COR-L47 (cell line): ENCODE data around the gene CBFB.
"Not testable (repeated sequence)": the region's sequence is repeated elsewhere in the genome, so short reads cannot be mapped to it uniquely, and the experiment has no call there.

Experiments used
- DNase-seq: peaks from one replicate; lab custom pipeline; 2025; lab: John Stamatoyannopoulos, UW

Gene CBFB

GRCh38 chr16:67098599-67098998 is 69.7 kb downstream of the CBFB start:
- no peak for DNase-seq

- DNase-seq = peak; percentile 4
Measured at GRCh38 chr16:67100569-67101310, 71.8 kb downstream of the CBFB start.

DNA sequence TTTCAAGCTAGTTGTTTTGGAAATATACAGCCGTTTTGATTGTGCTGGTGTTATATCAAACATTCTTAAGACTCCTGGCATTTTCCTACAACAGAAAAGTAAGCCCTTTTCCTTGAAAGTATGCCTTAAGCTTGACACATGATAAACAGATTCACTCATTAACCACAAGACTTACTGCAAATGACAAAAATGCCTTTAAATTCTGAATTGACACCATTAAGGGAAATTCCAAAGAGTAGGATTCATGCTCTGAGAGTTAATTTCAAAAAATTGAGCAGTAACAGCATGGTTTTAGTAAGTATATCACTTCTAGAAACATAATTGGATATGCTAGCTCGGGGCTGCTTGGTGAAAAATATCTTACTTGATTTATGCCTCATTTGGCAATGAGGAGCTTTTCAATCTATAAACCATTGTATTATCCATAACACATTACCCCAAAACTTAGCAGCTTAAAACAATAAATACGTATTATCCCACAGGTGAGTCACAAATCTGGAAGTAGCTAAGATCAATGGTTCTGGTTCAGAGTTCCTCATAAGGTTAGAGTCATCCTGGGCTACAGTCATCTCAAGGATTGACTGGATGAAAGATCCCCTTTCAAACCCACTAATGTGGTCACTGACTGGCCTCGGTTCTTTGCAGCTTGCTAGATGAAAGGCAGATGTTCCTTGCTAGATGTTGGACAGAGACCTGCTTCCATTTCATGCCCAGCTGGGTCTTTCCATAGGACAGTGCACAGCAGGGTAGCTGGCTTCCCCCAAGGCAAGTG is 72.5 kb downstream of the CBFB start:
- DNase-seq = no peak

DNA sequence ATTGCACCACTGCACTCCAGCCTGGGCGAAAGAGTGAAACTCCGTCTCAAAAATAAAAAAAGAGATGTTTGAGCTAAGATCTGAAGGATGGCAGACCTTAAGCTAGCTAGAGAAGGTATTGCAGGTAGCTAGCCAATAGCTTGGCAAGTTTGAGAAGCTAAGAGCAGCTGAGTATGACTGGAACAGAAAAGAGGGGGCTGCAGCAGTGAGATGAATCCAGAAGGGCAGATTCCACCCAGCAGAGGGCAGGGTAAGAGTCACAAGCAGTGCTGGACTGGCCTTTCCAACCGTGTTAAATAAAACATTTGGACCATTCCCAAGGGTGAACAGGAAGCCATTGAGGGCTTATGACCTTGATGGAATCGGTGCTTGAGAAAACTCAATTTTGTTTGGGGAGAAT is 75.1 kb downstream of the CBFB start:
- no peak for DNase-seq

DNA sequence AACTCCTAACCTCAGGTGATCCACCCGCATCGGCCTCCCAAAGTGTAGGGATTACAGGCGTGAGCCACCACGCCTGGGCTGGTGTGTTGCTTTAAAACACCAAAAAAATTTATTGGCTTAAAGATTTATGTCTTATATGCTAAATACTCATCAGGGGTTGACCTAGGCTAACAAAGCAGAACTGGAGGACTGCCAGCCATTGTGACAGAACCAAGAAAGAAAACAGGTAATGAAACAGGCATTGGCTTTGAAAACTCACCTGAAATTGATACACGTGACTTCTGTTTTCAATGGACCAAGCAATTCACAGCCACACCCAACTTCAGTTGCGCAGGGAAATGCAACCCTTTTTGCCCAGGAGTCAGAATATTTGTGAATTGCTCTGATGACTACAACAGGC is 75.9 kb downstream of the CBFB start:
- no peak for DNase-seq

- no peak for DNase-seq
Measured at GRCh38 chr16:67105246-67105645, 76.3 kb downstream of the CBFB start.

DNA sequence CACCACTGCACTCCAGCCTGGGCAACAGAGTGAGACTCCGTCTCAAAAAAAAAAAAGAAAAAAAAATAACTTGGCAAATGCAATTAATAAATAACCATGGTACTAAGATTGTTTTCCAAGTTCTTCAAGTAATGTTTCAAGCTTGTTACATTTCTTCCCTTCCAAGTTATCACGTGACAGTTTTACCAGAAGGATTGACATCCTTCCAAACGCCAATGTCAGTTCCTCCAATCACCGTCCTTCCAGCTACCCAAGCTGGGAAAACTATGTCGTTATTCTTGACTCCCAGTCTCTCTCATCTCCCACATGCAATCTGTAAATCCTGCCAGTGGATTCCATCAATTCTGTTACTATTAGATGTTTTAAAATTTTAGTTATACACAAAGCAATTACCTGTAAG is 76.9 kb downstream of the CBFB start:
- no peak for DNase-seq

- DNase-seq = no peak
Measured at GRCh38 chr16:67108489-67108888, 79.5 kb downstream of the CBFB start.

DNA sequence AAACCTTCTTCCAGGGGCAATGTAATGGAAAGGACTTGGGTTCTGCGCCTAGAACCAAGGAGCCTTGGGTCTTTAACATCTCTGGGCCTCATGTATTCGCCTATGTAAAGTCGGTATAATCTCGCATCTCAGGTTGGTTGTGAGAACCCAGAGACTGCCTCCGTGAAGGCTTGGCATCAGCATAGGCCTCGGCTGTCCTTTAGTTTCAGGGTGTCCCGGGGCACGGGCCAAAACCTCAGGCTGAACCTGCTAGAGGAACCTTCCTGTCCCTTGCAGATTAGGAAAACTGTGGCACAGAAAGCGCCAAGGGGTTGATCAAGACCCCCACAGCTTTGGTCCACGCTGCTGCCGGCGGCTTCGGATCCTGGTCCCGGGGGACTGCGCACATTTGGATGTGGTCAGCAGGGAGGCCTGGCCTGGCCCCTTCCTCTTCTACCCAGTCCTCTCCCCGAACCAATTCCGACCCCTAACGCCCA is 80.0 kb downstream of the CBFB start:
- DNase-seq = no peak

DNA sequence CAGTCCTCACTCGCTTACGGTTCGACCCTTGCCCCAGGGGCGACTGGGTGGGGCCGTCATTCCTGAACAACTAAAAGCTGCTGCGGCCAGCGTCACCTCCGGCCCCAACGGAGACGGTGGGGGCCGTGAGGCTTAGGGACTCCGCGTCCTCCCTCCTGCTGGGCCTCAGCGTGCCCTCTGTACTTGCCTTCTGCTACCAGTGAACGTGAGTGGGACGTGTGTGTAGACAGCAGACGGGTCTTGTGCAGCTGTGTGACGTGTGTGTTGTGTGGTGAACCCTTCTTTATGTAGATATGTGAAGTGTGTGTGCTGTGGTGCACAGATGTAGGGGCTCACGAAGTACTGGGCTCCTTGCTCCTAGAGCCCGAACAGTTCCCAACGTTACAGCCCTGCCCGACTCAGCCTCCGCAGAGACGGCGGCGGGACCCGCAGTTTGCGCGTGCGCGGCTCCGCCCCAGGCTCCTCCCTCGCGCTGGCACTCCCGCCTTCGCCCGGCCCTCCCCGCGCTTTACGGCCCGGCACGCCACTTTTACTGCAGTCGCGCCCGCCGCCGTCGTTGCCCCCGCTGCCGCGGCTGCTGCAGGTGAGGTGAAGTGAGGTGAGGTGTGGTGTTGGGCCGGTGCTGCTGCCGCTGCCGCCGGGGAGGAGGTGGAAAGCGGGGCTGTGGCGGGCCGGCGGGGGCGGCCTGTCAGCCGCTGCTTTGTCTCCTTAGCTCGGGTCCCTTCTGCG is 80.6 kb downstream of the CBFB start, which contains the start of gene PHAF1:
Gene PHAF1 (plus strand): TSS at position 535 of the 729 bp plus-strand sequence. CDS start 235 bp downstream, outside the sequence.
- peak; percentile 88 for DNase-seq

- DNase-seq = no peak
Measured at GRCh38 chr16:67111951-67112444, 83.0 kb downstream of the CBFB start.

DNA sequence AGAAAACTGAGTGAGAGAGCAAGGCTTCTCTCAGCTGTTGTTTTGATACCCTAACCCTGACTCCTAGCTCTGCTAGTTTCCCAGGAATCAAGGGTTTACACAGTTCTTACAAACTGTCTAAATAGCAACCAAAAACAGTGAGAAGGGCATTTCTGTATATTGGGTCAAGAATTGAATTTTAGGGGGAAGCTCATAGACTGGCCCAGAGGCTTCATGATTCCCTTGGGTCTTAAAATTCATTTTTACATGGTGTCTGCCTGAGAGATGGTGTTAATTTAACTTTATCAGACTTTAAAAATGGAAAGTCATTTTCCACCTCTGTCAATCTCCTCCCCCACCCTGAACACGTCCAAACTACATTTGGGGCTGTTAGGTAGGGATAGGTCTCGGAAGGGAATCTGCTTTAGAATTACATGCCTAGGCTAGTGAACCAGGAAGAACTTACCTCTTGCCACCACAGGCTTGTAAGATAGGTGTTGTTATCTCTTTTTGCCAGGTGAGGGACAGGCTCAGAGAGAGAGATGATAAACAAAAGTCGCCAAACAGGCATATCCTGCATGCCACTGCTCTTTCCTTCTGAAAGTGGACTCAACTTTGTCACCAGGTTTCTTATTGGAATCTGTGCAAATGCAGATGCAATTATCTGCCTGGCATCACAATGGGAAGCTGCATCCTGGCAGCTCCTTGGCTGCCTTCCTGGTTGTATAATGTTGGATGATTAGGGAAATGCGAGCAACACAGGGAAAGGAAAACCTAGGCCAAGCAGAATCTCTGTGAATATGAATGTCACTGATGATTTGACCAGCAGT is 83.8 kb downstream of the CBFB start:
- DNase-seq = no peak

DNA sequence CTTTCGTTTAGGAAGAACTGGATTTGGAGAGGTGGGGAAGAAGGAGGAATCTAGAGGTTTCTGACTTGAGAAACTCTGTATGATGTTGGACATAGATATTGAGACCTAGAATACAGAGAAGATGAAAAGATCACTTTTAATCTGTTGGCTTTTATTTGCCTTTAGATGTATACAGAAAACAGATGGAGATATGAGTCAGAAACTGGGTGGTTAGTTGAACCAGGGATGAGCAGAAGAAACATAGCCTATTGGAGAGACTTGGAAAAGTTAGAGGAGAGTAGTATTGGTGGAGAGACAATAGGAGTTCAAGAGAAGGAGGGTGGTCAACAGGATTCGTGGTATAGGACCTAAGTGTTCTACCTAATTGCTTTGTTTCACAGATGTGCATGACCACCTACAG is 85.8 kb downstream of the CBFB start:
- DNase-seq = no peak

- no peak for DNase-seq
Measured at GRCh38 chr16:67115639-67116038, 86.7 kb downstream of the CBFB start.

DNA sequence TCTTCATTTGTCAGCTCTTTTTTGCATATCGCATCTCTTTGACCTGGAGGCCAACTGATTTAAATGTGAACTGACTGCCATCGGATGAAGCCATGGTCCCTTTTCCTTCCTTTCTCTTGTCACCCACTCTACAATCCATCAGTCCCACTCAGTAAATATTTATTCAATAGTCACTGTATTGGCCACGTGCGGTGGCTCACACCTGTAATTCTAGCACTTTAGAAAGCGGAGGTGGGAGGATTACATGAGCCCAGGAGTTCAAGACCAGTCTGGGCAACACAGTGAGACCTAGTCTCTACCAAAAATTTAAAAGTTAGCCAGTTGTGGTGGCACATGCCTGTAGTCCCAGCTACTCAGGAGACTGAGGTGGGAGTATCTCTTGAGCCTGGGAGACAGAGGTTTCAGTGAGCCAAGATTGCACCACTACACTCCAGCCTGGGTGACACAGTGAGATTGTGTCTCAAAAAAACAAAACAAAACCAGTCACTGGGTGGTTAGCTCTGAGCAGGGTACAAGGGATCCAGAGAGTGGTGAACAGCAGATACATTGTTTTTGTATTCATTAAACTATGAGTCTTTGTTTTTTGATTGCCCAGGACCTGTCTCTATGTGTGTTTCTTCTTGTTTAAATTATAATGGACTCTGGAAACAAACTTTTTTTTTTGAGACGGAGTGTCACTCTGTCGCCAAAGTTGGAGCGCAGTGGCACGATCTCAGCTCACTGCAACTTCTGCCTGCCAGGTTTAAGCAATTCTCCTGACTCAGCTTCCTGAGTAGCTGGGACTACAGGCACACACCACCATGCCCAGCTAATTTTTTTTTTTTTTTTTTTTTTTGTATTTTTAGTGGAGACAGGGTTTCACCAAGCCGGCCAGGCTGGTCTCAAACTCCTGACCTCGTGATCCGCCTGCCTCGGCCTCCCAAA is 87.7 kb downstream of the CBFB start:
- no peak for DNase-seq

DNA sequence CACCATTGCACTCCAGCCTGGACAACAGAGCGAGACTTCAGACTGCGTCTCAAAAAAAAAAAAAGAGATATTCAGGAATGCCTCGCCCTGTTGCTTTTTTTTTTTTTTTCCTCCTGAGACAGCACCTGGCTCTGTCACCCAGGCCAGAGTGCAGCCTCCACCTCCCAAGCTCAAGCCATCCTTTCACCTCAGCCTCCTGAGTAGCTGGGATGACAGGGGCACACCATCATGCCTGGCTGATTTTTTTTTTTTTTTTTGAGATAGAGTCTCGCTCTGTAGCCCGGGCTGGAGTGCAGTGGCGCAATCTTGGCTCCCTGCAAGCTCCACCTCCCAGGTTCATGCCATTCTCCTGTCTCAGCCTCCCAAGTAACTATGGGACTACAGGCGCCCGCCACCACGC is 88.8 kb downstream of the CBFB start:
- DNase-seq = no peak

GRCh38 chr16:67120025-67120424 is 91.1 kb downstream of the CBFB start:
- no peak for DNase-seq

GRCh38 chr16:67122799-67123198 is 93.8 kb downstream of the CBFB start:
- not testable (repeated sequence) for DNase-seq

- DNase-seq = no peak
Measured at GRCh38 chr16:67128417-67128816, 99.5 kb downstream of the CBFB start.

DNA sequence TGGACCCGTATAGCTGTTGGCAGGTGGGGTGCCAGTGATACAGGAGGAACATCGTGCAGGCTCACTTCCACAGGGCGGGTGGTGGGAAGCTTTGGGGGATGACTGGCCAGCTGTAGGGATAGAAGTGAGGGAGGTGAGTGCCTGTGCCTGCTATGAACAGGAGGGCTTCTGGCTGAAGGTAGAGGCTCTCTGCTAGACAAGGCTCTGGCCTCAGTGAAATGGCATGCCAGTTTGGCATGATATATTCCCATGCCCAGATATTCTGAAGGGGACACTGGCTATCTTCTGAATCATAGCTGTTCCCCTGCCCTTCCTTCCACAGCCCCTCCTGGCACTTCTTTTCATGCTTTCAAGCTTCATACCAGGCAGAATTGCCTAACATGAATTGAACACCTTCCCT is 99.9 kb downstream of the CBFB start:
- DNase-seq = no peak
